ENCODE results near the gene CATSPER1. TPM values are rescaled to one million over a fixed set of nuclear protein-coding genes. Genes with fewer than 3 reads are reported as not detected.

Gene CATSPER1
- total RNA-seq, 8 experiments from 2014 or later: 0.21 to 3.1 (median 0.35) TPM; not detected in 3

- 80 to 100% (median 86%) methylated on average over 1 to 5 of the region's 10 CpGs; no CpG with 5 or more reads in 5 of the 10 experiments for WGBS, 10 experiments
- Histone ChIP-seq H3K27ac (no peak overlapping the region), H3K4me1 (replicated peaks in 1 of 2) (no peaks in the 10 kb centered on the region), H3K4me3 (no peak overlapping the region)
- ATAC-seq (replicated peaks in 6 of 8): peak in 2 of 8 experiments; percentile 7 to 10
- in situ Hi-C loops (cut with MboI; ENCODE audit: low pct_unique_long_range_greater_than_20kb in 2 of 9, low sequenced_read_pairs in 9 of 9, unreplicated experiment in 9 of 9): loop anchor here in 4 of 9 experiments (25.0 kb wide), 2 partner anchors 92 to 267 kb away; partner anchors contain the start of genes KAT5 (in 3 of the 4), RNASEH2C (in 3 of the 4), CCDC85B (in 1 of the 4) and CTSW (in 1 of the 4)
Measured at GRCh38 chr11:65979261-65979759, 47.0 kb downstream of the CATSPER1 start.

DNA sequence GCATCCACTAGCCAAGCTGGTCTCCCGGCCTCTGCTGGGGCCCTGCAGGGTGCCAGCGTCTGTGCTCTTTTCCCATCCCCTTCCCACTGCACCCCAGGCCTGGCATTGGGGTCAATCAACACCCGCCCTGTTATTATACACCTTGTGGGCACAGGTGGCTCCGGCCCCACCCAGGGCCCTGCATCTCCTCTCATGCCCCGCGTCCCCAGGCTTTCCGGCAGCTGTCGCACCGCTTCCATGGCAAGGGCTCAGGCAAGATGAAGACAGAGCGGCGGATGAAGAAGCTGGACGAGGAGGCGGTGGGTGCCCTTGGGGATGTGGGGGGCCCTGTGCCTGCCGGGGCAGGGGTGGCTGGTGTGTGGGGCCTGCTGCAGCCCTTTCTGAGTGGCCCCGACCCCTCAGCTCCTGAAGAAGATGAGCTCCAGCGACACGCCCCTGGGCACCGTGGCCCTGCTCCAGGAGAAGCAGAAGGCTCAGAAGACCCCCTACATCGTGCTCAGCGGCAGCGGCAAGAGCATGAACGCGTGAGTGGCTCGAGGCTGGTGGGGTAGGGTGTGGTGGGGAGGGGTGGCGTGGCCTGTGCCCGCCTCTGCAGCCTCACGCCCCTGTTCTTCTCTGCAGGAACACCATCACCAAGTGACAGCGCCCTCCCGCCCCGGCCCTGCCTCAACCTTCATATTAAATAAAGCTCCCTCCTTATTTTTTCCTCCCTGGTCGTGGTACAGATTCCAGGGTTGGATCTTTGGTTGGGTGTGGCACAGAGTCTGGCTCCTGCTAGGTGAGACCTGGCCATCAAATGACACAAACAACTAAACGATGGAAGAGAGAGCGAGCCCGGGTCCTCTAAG, 47.7 kb downstream of the CATSPER1 start:
- Histone ChIP-seq H3K27ac (no peak overlapping the region), H3K4me1 (replicated peaks in 1 of 2) (no peaks in the 10 kb centered on the region), H3K4me3 (no peak overlapping the region)
- WGBS, 10 experiments: 60 to 100% (median 93%) methylated on average over 1 to 4 of the region's 34 CpGs; no CpG with 5 or more reads in 4 of the 10 experiments
- ATAC-seq (replicated peaks in 6 of 8): no peak
- in situ Hi-C loops (cut with MboI; ENCODE audit: low pct_unique_long_range_greater_than_20kb in 2 of 9, low sequenced_read_pairs in 9 of 9, unreplicated experiment in 9 of 9): loop anchor here in 4 of 9 experiments (25.0 kb wide), 2 partner anchors 91 to 266 kb away; partner anchors contain the start of genes KAT5 (in 3 of the 4), RNASEH2C (in 3 of the 4), CCDC85B (in 1 of the 4) and CTSW (in 1 of the 4)

GRCh38 chr11:65977621-65978390, 48.5 kb downstream of the CATSPER1 start:
- H3K27ac ChIP-seq: no peak overlapping the region
- in situ Hi-C loops (cut with MboI; ENCODE audit: low pct_unique_long_range_greater_than_20kb in 2 of 9, low sequenced_read_pairs in 9 of 9, unreplicated experiment in 9 of 9): loop anchor here in 4 of 9 experiments (25.0 kb wide), 2 partner anchors 91 to 266 kb away; partner anchors contain the start of genes KAT5 (in 3 of the 4), RNASEH2C (in 3 of the 4), CCDC85B (in 1 of the 4) and CTSW (in 1 of the 4)
- ATAC-seq (replicated peaks in 6 of 8): peak in 2 of 8 experiments; percentile 6 to 14

DNA sequence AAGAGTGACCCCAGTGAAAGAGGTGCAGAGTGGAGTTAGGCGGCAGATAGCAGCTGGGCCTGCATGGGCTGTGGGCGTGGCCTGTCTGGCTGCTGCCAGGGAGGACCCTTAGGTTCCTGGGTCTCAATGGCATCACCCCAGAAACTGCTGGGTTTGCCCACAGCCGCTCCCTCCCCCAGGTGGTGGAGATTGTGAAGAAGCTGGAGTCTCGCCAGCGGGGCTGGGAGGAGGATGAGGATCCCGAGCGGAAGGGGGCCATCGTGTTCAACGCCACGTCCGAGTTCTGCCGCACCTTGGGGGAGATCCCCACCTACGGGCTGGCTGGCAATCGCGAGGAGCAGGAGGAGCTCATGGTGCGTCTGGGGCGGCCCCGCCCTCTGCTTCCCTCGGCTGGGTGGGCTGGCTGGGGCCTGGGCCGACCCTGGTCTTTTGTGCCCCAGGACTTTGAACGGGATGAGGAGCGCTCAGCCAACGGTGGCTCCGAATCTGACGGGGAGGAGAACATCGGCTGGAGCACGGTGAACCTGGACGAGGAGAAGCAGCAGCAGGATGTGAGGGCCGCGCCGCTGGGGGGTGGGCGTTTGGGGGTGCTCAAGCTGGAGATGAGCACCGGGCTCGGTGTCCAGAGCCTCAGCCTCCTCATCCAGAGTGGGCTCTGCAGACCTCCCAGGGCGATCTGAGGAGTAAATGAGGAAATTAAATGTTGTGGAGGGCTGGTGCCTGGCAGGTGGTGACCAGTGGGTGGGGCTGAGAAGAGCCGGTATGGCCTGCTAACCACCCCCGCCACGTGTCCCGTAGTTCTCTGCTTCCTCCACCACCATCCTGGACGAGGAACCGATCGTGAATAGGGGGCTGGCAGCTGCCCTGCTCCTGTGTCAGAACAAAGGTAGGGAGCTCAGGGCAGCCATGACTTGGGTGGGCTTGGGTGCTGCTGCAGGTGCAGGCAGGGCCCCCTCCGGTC, 49.8 kb downstream of the CATSPER1 start:
- no peak for ATAC-seq (replicated peaks in 6 of 8)
- in situ Hi-C loops (cut with MboI; ENCODE audit: low pct_unique_long_range_greater_than_20kb in 2 of 9, low sequenced_read_pairs in 9 of 9, unreplicated experiment in 9 of 9): loop anchor here in 4 of 9 experiments (25.0 kb wide), 2 partner anchors 89 to 264 kb away; partner anchors contain the start of genes KAT5 (in 3 of the 4), RNASEH2C (in 3 of the 4), CCDC85B (in 1 of the 4) and CTSW (in 1 of the 4)
- Histone ChIP-seq H3K27ac (no peak overlapping the region), H3K4me1 (replicated peaks in 1 of 2) (no peaks in the 10 kb centered on the region), H3K4me3 (no peak overlapping the region)
- 50 to 100% (median 92%) methylated on average over 1 to 13 of the region's 43 CpGs; no CpG with 5 or more reads in 3 of the 10 experiments for WGBS, 10 experiments

More at GRCh38 chr11:65977621-65978390, 48.5 kb downstream of the CATSPER1 start:
- no peak overlapping the region for H3K4me3 ChIP-seq
- WGBS, 10 experiments: 87 to 100% (median 97%) methylated on average over 1 to 6 of the region's 29 CpGs; no CpG with 5 or more reads in 6 of the 10 experiments
- no peaks in the 10 kb centered on the region for H3K4me1 ChIP-seq (replicated peaks in 1 of 2)

DNA sequence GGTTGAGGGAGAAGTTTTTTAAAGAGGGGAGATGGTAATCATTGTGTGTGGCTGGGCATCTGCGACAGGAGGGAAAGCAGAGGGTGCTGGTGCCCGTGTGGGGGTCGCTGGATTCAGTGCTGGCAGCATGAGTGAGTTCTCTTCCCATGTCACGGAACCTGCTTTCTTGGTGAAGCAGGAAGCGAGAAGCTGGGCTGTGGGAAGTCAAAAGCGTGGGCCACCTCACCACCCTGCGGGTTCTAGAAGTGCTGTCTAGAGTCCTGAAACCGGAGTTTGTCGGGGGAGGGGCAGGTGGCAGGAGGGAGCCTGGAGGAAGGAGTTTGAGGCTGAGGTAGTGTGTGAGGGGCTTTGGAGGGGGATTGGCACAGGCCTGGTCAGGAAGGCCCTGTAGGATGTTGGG, 50.5 kb downstream of the CATSPER1 start:
- WGBS, 10 experiments: 80 to 100% (median 100%) methylated on average over 1 to 7 of the region's 9 CpGs; no CpG with 5 or more reads in 5 of the 10 experiments
- ATAC-seq (replicated peaks in 6 of 8): no peak
- H3K4me1 ChIP-seq (replicated peaks in 1 of 2): no peaks in the 10 kb centered on the region
- H3K27ac ChIP-seq: no peak overlapping the region
- H3K4me3 ChIP-seq: no peak overlapping the region
- in situ Hi-C loops (cut with MboI; ENCODE audit: low pct_unique_long_range_greater_than_20kb in 2 of 9, low sequenced_read_pairs in 9 of 9, unreplicated experiment in 9 of 9): loop anchor here in 4 of 9 experiments (25.0 kb wide), 2 partner anchors 88 to 263 kb away; partner anchors contain the start of genes KAT5 (in 3 of the 4), RNASEH2C (in 3 of the 4), CCDC85B (in 1 of the 4) and CTSW (in 1 of the 4)

DNA sequence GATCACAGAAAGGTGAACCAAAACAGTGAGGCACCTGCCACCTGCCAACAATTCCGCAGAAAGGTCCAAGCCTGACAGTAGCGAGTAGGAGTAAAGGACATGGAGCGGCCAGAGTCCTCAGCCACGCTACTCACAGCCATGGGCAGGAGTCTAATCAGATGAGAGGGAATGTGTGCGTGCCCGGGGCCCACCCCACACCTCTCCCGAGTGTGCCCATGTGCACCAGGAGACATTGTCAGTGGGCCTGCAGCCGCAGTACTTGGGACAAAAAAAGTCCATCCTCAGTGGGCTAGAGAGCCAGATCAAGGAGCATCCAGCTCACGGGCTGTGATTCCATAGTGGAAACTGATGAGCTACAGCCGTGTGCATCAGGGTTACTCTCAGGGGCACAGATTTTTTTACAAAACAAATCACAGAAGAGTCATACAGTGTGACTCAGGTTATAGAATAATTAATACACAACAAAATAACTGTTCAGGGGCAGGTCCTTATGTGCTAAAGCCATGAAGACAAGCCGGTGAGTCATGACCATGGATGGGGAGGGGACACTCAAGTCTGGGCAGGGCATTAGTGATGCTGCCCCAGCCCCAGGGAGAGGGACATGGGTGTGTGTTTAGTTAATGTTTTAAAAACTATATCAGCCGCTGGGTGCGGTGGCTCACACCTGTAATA, 52.7 kb downstream of the CATSPER1 start:
- H3K4me3 ChIP-seq: no peak overlapping the region
- WGBS, 10 experiments: 0 to 100% (median 84%) methylated on average over 1 to 9 of the region's 13 CpGs; no CpG with 5 or more reads in 2 of the 10 experiments
- in situ Hi-C loops (cut with MboI; ENCODE audit: low pct_unique_long_range_greater_than_20kb in 2 of 9, low sequenced_read_pairs in 9 of 9, unreplicated experiment in 9 of 9): no loop called here
- no peak overlapping the region for H3K27ac ChIP-seq
- no peaks in the 10 kb centered on the region for H3K4me1 ChIP-seq (replicated peaks in 1 of 2)
- ATAC-seq (replicated peaks in 6 of 8): peak in 6 of 8 experiments; percentile 20 to 98 (median 58)

- ATAC-seq (replicated peaks in 6 of 8): no peak
- no peak overlapping the region for H3K27ac ChIP-seq
Measured at GRCh38 chr11:65972116-65972515, 54.2 kb downstream of the CATSPER1 start.

DNA sequence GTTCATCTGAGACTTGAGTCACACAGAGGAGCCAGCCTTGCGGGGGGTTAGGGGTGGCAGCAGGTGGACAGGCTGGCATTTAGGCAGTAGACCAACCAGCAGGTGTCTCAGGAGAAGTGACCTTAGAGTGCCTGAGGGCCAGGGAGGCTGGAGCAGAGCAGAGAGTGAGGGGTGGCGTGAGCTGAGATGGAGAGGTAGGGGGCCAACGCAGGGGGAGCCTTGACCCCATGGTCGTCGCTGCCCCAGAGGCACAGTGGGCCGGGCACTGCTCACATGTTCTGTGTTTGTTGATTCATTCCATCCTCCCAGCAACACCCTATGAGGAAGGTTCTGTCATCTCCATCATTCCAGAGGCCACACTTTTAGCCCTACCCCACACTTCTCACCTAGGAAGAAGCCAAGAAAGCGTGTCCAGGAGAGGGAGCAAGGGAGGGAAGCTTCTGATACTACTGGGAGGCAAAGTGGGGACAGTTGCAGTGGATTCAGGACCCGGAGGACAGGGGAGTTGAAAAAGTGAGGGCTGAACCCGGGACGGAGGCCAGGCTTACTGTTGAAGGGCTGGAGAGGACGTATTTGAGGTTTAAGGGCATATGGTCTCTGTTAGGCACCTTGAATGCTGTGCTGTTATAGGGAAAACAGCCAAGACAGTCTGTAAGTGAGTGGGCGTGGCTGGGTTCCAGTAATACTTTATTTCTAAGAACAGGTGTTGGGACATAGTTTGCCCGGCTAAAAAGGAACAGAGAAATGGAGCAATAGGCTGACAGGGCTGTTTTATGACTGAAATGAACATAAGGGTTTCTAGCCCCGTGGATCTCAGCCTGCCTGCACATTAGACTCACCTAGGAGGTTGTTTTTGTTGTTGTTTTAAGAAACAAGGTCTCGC, 57.4 kb downstream of the CATSPER1 start:
- WGBS, 10 experiments: 73 to 100% (median 86%) methylated on average over 1 to 6 of the region's 15 CpGs; no CpG with 5 or more reads in 1 of the 10 experiments
- ATAC-seq (replicated peaks in 6 of 8): no peak
- in situ Hi-C loops (cut with MboI; ENCODE audit: low pct_unique_long_range_greater_than_20kb in 2 of 9, low sequenced_read_pairs in 9 of 9, unreplicated experiment in 9 of 9): no loop called here

More at GRCh38 chr11:65972116-65972515, 54.2 kb downstream of the CATSPER1 start:
- 90 to 100% (median 95%) methylated on average over 1 to 8 of the region's 8 CpGs; no CpG with 5 or more reads in 1 of the 10 experiments for WGBS, 10 experiments
- Histone ChIP-seq H3K4me3 (no peak overlapping the region), H3K4me1 (replicated peaks in 1 of 2) (no peaks in the 10 kb centered on the region)
- in situ Hi-C loops (cut with MboI; ENCODE audit: low pct_unique_long_range_greater_than_20kb in 2 of 9, low sequenced_read_pairs in 9 of 9, unreplicated experiment in 9 of 9): no loop called here

DNA sequence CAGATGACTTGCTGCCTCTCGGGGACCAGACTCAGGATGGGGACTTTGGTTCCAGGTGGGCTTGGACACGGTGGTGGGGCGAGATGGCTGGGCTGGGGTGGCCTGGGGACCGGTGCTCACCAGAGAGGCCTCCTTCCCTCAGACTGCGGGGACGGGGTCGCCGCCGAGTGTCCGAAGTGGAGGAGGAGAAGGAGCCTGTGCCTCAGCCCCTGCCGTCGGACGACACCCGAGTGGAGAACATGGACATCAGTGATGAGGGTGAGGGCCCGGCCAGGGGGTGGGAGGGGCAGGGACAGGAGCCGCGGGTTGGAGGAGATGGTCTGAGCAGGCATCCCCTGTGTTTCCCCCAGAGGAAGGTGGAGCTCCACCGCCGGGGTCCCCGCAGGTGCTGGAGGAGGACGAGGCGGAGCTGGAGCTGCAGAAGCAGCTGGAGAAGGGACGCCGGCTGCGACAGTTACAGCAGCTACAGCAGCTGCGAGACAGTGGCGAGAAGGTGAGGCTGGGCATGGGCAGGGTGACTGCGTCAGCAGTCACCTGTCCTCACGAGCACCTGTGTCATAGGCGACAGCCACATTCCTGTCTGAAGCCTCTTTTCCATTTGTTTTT, 58.8 kb downstream of the CATSPER1 start:
- in situ Hi-C loops (cut with MboI; ENCODE audit: low pct_unique_long_range_greater_than_20kb in 2 of 9, low sequenced_read_pairs in 9 of 9, unreplicated experiment in 9 of 9): no loop called here
- WGBS, 10 experiments: 75 to 100% (median 95%) methylated on average over 2 to 14 of the region's 30 CpGs; no CpG with 5 or more reads in 3 of the 10 experiments
- Histone ChIP-seq H3K4me1 (replicated peaks in 1 of 2) (peaks cover 7 to 12% of the 10 kb centered on the region in 2 donors), H3K27ac (no peak overlapping the region), H3K4me3 (no peak overlapping the region)
- peak in 2 of 8 experiments; percentile 8 to 15 for ATAC-seq (replicated peaks in 6 of 8)

More for the DNA sequence above, 57.4 kb downstream of the CATSPER1 start:
- Histone ChIP-seq H3K4me3 (no peak overlapping the region), H3K4me1 (replicated peaks in 1 of 2) (no peaks in the 10 kb centered on the region), H3K27ac (no peak overlapping the region)
